ENCODE results near the gene IFNL4.

- no peak for TF ChIP-seq CTCF (conservative IDR thresholded peaks at IDR 0.05; ENCODE audit: low read depth in 2 of 2)
- no peak for TF ChIP-seq EZH2phosphoT487 (IDR thresholded peaks at IDR 0.05; ENCODE audit: unreplicated experiment)
- TF ChIP-seq EZH2 (IDR thresholded peaks at IDR 0.05; ENCODE audit: low read depth, unreplicated experiment): no peak
- TF ChIP-seq ZNF114 (CRISPR knock-in tag; IDR thresholded peaks at IDR 0.05): no peak
- no peak for TF ChIP-seq ZNF331 (CRISPR knock-in tag; IDR thresholded peaks at IDR 0.05; ENCODE audit: low read depth)
- no peak for TF ChIP-seq NANOG (IDR thresholded peaks at IDR 0.05; ENCODE audit: borderline replicate concordance)
- TF ChIP-seq POLR2AphosphoS5 (IDR thresholded peaks at IDR 0.05; ENCODE audit: low read depth): no peak
- TF ChIP-seq REST (IDR thresholded peaks at IDR 0.05; ENCODE audit: unreplicated experiment): no peak
- TF ChIP-seq JUNB (IDR thresholded peaks at IDR 0.05; ENCODE audit: unreplicated experiment): no peak
- no peak for TF ChIP-seq STAT1 (IDR thresholded peaks at IDR 0.05; ENCODE audit: unreplicated experiment)
- no peak for TF ChIP-seq CREB1 (CRISPR knock-in tag; IDR thresholded peaks at IDR 0.05; ENCODE audit: low read depth)
These were observed at the start of gene IFNL4 for GRCh38 chr19:39248806-39249205.

All from GM23338 (cell line).